BLaER1 (cell line): ENCODE data around the gene TMEM8B.
A peak's percentile ranks its signal among the peaks of the same experiment; 100 is the strongest.

Experiments
- H3K27ac ChIP-seq: shearing (Covaris generic); formaldehyde crosslinking; 2 replicates; pipeline ENCODE4 v1.8.1; 2022
- H3K27me3 ChIP-seq: shearing (Covaris generic); formaldehyde crosslinking; 2 replicates; pipeline ENCODE4 v1.8.1; 2022
- H3K36me3 ChIP-seq: shearing (Covaris generic); formaldehyde crosslinking; 2 replicates; pipeline ENCODE4 v1.8.1; 2022
- H3K4me1 ChIP-seq: shearing (Covaris generic); formaldehyde crosslinking; 2 replicates; pipeline ENCODE4 v1.8.1; 2022
- H3K4me2 ChIP-seq: shearing (Covaris generic); formaldehyde crosslinking; 2 replicates; pipeline ENCODE4 v1.8.1; 2022
- H3K4me3 ChIP-seq: shearing (Covaris generic); formaldehyde crosslinking; 2 replicates; pipeline ENCODE4 v1.8.1; 2022
- H3K9ac ChIP-seq: shearing (Covaris generic); formaldehyde crosslinking; 2 replicates; pipeline ENCODE4 v1.8.1; 2022
- H3K9me3 ChIP-seq: shearing (Covaris generic); formaldehyde crosslinking; 2 replicates; pipeline ENCODE4 v1.8.1; 2022
- H4K20me1 ChIP-seq: shearing (Covaris generic); formaldehyde crosslinking; 2 replicates; pipeline ENCODE4 v1.8.1; 2022
- Cebpa-rat ChIP-seq: shearing (Covaris generic); IDR thresholded peaks from 2 replicates; pipeline ENCODE4 v1.8.1; 2022

TMEM8B gene

GRCh38 chr9:35862328-35862727 is 33.3 kb downstream of the TMEM8B start:
- Histone ChIP-seq H3K4me3 (no peak overlapping the region), H3K36me3 (no peaks in the 10 kb centered on the region), H3K27me3 (no peaks in the 10 kb centered on the region), H3K9me3 (no peaks in the 10 kb centered on the region), H3K9ac (no peak overlapping the region), H3K4me2 (no peak overlapping the region), H4K20me1 (no peaks in the 10 kb centered on the region), H3K27ac (no peak overlapping the region), H3K4me1 (no peaks in the 10 kb centered on the region)
- TF ChIP-seq Cebpa-rat = no peak

GRCh38 chr9:35863583-35863982 is 34.6 kb downstream of the TMEM8B start:
- Histone ChIP-seq H4K20me1 (no peaks in the 10 kb centered on the region), H3K4me2 (no peak overlapping the region), H3K36me3 (no peaks in the 10 kb centered on the region), H3K9me3 (no peaks in the 10 kb centered on the region), H3K27me3 (no peaks in the 10 kb centered on the region), H3K4me3 (no peak overlapping the region), H3K27ac (no peak overlapping the region), H3K4me1 (no peaks in the 10 kb centered on the region), H3K9ac (no peak overlapping the region)
- no peak for TF ChIP-seq Cebpa-rat

- no peaks in the 10 kb centered on the region for H3K4me1 ChIP-seq
- H3K9me3 ChIP-seq = no peaks in the 10 kb centered on the region
- no peak for TF ChIP-seq Cebpa-rat
- no peaks in the 10 kb centered on the region for H4K20me1 ChIP-seq
- no peaks in the 10 kb centered on the region for H3K27me3 ChIP-seq
- no peak overlapping the region for H3K9ac ChIP-seq
- H3K36me3 ChIP-seq = no peaks in the 10 kb centered on the region
- no peak overlapping the region for H3K4me2 ChIP-seq
- H3K4me3 ChIP-seq = no peak overlapping the region
- H3K27ac ChIP-seq = no peak overlapping the region
These were observed 35.7 kb downstream of the TMEM8B start for GRCh38 chr9:35864695-35865255.

GRCh38 chr9:35867538-35867937 is 38.5 kb downstream of the TMEM8B start:
- Histone ChIP-seq H3K9ac (no peak overlapping the region), H3K4me1 (no peaks in the 10 kb centered on the region), H3K36me3 (no peaks in the 10 kb centered on the region), H3K4me2 (no peak overlapping the region), H4K20me1 (no peaks in the 10 kb centered on the region), H3K4me3 (no peak overlapping the region), H3K27me3 (no peaks in the 10 kb centered on the region), H3K27ac (no peak overlapping the region), H3K9me3 (no peaks in the 10 kb centered on the region)
- no peak for TF ChIP-seq Cebpa-rat

- Histone ChIP-seq H3K27me3 (no peaks in the 10 kb centered on the region), H3K4me1 (no peaks in the 10 kb centered on the region), H3K36me3 (no peaks in the 10 kb centered on the region), H3K4me2 (no peak overlapping the region), H3K9ac (no peak overlapping the region), H4K20me1 (no peaks in the 10 kb centered on the region), H3K9me3 (no peaks in the 10 kb centered on the region), H3K27ac (no peak overlapping the region), H3K4me3 (no peak overlapping the region)
- TF ChIP-seq Cebpa-rat = 0 out of 2 replicates have a peak, but pooled peaks have one; percentile 43
These were observed 39.9 kb downstream of the TMEM8B start for GRCh38 chr9:35868933-35869332.

GRCh38 chr9:35869621-35870216 is 40.7 kb downstream of the TMEM8B start:
- TF ChIP-seq Cebpa-rat = no peak
- Histone ChIP-seq H3K9ac (no peak overlapping the region), H3K4me1 (no peaks in the 10 kb centered on the region), H3K27ac (no peak overlapping the region), H3K4me3 (no peak overlapping the region), H3K36me3 (no peaks in the 10 kb centered on the region), H3K9me3 (no peaks in the 10 kb centered on the region), H3K4me2 (no peak overlapping the region), H3K27me3 (no peaks in the 10 kb centered on the region), H4K20me1 (no peaks in the 10 kb centered on the region)

GRCh38 chr9:35870351-35870923 is 41.4 kb downstream of the TMEM8B start, which contains the start of gene OR13J1:
OR13J1 (minus strand) TSS chr9:35870401; CDS start chr9:35870401, 0 bp downstream.
- no peak within 1 kb of the TSS for H3K27ac ChIP-seq
- no peak within 1 kb of the TSS for H3K4me3 ChIP-seq
- H3K4me2 ChIP-seq = no peak within 1 kb of the TSS
- no peak within 1 kb of the TSS for H3K9ac ChIP-seq
- no peaks in the 10 kb centered on the region for H4K20me1 ChIP-seq
- H3K36me3 ChIP-seq = no peaks in the 10 kb centered on the region
- no peaks in the 10 kb centered on the region for H3K27me3 ChIP-seq
- TF ChIP-seq Cebpa-rat = no peak
- H3K9me3 ChIP-seq = no peaks in the 10 kb centered on the region
- no peaks in the 10 kb centered on the region for H3K4me1 ChIP-seq

- no peaks in the 10 kb centered on the region for H3K27me3 ChIP-seq
These were observed 42.5 kb downstream of the TMEM8B start for GRCh38 chr9:35871545-35871944.

GRCh38 chr9:35872505-35872904 is 43.5 kb downstream of the TMEM8B start:
- Histone ChIP-seq H3K4me3 (no peak overlapping the region), H3K9me3 (peaks cover 10% of the 10 kb centered on the region), H3K9ac (no peak overlapping the region), H3K27me3 (no peaks in the 10 kb centered on the region), H3K4me1 (no peaks in the 10 kb centered on the region), H3K4me2 (no peak overlapping the region), H4K20me1 (no peaks in the 10 kb centered on the region), H3K36me3 (no peaks in the 10 kb centered on the region), H3K27ac (no peak overlapping the region)
- no peak for TF ChIP-seq Cebpa-rat

More at GRCh38 chr9:35871545-35871944, 42.5 kb downstream of the TMEM8B start:
- no peak for TF ChIP-seq Cebpa-rat
- Histone ChIP-seq H3K4me1 (no peaks in the 10 kb centered on the region), H3K9me3 (peaks cover 1% of the 10 kb centered on the region; the same call in 1 of the 2 replicates), H4K20me1 (no peaks in the 10 kb centered on the region), H3K9ac (no peak overlapping the region), H3K36me3 (no peaks in the 10 kb centered on the region), H3K4me2 (no peak overlapping the region), H3K27ac (no peak overlapping the region), H3K4me3 (no peak overlapping the region)

- H4K20me1 ChIP-seq = no peaks in the 10 kb centered on the region
- H3K36me3 ChIP-seq = no peaks in the 10 kb centered on the region
- no peak overlapping the region for H3K4me3 ChIP-seq
- H3K27ac ChIP-seq = no peak overlapping the region
- H3K4me1 ChIP-seq = no peaks in the 10 kb centered on the region
- no peaks in the 10 kb centered on the region for H3K27me3 ChIP-seq
- TF ChIP-seq Cebpa-rat = no peak
- peaks cover 6% of the 10 kb centered on the region for H3K9me3 ChIP-seq
- H3K4me2 ChIP-seq = no peak overlapping the region
- H3K9ac ChIP-seq = no peak overlapping the region
These were observed 53.3 kb downstream of the TMEM8B start for GRCh38 chr9:35882263-35882848.
